Measurements from ENCODE around the gene WDR35.
"Not testable (repeated sequence)": the region's sequence is repeated elsewhere in the genome, so short reads cannot be mapped to it uniquely, and the experiment has no call there.

Gene WDR35

DNA sequence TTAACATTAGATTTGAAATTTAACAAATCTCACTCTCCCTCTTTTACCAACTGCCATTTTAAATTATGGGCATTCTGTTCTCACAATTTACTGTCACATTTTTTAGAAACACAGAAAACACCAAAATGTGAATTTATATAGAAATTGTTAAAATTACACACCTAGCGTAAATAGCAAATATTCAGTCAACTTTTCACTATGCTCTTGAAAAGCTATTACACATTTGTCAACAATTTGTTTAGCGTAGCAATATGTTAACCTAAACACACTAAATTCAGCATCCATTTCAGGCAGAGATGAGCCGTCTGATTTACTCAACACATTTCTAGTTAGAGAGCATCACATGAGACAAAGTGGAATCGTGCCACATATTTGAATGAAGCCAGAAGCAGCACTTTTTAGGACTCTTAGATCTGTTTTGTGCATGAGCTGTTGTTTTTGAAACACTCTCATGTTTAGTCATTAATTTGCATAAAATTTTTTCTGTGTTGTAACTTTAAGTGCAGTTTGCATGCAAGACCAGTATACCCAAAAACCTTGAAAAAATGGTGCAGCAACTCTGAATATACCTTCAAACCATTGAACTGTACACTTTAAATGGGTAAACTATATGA, 96.3 kb downstream of the WDR35 start:
- Histone ChIP-seq H3K4me3 (ENCODE audit: extremely low read depth, insufficient read depth, low read length, poor library complexity, severe bottlenecking) (no peak overlapping the region), H3K27ac (ENCODE audit: low read depth, low read length, severe bottlenecking) (no peak overlapping the region), H3K36me3 (ENCODE audit: control insufficient read depth, insufficient read depth, low read length) (no peaks in the 10 kb centered on the region), H3K4me1 (ENCODE audit: control insufficient read depth, insufficient read depth, low read length, poor library complexity, severe bottlenecking) (no peaks in the 10 kb centered on the region), H3K9me3 (ENCODE audit: control insufficient read depth, low read length) (no peaks in the 10 kb centered on the region)
- 93 to 100% methylated on average over 2 to 3 of the region's 4 CpGs for WGBS, 2 experiments (ENCODE audit: insufficient coverage in 2 of 2)

DNA sequence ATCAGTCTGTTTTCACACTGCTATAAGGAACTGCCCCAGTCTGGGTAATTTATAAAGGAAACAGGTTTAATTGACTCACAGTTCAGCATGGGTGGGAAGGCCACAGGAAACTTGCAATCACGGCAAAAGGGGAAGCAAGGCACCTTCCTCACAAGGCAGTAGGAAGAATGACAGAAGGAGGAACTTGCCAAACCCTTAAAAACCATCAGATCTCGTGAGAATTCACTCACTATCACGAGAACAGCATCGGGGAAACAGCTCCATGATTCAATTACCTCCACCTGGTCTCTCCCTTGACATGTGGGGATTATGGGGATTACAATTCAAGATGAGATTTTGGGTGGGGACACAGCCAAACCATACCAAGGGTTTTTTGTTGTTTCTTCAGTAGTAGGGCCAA, 97.9 kb downstream of the WDR35 start:
- H3K27ac ChIP-seq (ENCODE audit: low read depth, low read length, severe bottlenecking); H3K4me1 ChIP-seq (ENCODE audit: control insufficient read depth, insufficient read depth, low read length, poor library complexity, severe bottlenecking); H3K4me3 ChIP-seq (ENCODE audit: extremely low read depth, insufficient read depth, low read length, poor library complexity, severe bottlenecking); H3K36me3 ChIP-seq (ENCODE audit: control insufficient read depth, insufficient read depth, low read length); H3K9me3 ChIP-seq (ENCODE audit: control insufficient read depth, low read length): not testable (repeated sequence)
- WGBS, 2 experiments (ENCODE audit: insufficient coverage in 2 of 2): 89 to 100% methylated on average over 3 to 4 of the region's 4 CpGs

DNA sequence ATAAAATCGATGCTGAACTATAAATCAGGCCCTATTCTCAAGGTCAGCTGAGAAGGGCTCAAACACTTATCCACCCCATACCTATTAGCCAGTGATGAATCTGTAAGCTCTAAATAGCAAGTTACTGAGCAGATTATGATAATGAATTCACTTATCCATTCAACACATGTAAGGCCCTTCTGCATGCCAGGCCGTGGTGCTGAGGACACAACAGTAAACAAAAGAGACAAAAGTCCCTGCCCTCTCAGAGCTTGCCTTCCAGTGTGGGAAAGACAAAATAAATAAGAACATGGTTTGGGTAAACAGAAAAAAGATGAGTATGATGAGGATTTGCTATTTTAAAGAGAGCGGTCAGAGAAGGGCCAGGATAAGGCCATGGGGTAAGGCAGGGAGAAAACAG, 99.8 kb downstream of the WDR35 start:
- Histone ChIP-seq H3K27ac (ENCODE audit: low read depth, low read length, severe bottlenecking) (no peak overlapping the region), H3K36me3 (ENCODE audit: control insufficient read depth, insufficient read depth, low read length) (no peaks in the 10 kb centered on the region), H3K9me3 (ENCODE audit: control insufficient read depth, low read length) (no peaks in the 10 kb centered on the region), H3K4me3 (ENCODE audit: extremely low read depth, insufficient read depth, low read length, poor library complexity, severe bottlenecking) (no peak overlapping the region), H3K4me1 (ENCODE audit: control insufficient read depth, insufficient read depth, low read length, poor library complexity, severe bottlenecking) (peaks cover 4% of the 10 kb centered on the region)
- WGBS, 2 experiments (ENCODE audit: insufficient coverage in 2 of 2): 90 to 100% methylated on average over 1 of the region's 3 CpGs

DNA sequence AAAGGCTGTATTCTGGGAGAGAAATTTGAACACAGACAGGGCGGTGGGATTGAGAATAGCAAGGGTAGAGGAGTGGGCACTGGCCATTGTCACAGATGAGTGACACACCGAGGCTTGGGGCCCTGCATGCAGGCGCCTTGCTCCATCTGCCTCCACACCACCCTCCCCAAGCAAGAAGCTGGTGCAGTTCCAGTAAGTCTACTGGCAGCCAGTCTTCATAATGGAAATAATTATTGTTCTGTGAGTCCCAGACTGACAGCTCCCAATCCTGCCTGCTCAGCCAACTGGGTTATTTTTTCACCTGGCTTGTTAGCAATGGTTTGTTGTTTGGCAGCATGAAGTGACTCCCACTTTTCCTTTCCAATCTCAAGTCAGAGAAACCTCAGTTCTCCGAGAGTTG, 101.1 kb downstream of the WDR35 start:
- Histone ChIP-seq H3K4me3 (ENCODE audit: extremely low read depth, insufficient read depth, low read length, poor library complexity, severe bottlenecking) (no peak overlapping the region), H3K9me3 (ENCODE audit: control insufficient read depth, low read length) (no peaks in the 10 kb centered on the region), H3K4me1 (ENCODE audit: control insufficient read depth, insufficient read depth, low read length, poor library complexity, severe bottlenecking) (peaks cover 4% of the 10 kb centered on the region), H3K36me3 (ENCODE audit: control insufficient read depth, insufficient read depth, low read length) (no peaks in the 10 kb centered on the region), H3K27ac (ENCODE audit: low read depth, low read length, severe bottlenecking) (no peak overlapping the region)
- WGBS, 2 experiments (ENCODE audit: insufficient coverage in 2 of 2): 86 to 95% methylated on average over 1 to 3 of the region's 4 CpGs

DNA sequence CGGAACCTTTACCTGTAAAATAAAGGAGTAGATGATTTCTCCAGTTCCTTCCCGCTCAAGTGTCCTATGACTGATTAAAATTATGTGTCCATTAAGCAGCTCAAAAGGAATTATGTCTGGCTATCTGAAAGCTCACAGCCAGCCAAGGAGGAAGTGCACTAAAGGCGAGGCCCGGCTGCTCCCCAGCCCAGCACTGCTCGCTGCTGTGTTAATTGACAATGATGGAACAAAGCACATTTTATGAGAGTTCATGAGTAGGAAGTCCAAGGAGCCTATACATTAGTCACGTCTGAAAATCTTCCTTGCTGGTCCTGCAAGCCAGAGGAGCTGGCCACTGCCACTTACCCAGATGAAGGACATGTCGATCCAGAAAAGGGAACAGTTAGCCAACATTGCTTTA, 102.4 kb downstream of the WDR35 start:
- Histone ChIP-seq H3K36me3 (ENCODE audit: control insufficient read depth, insufficient read depth, low read length) (no peaks in the 10 kb centered on the region), H3K27ac (ENCODE audit: low read depth, low read length, severe bottlenecking) (no peak overlapping the region), H3K4me1 (ENCODE audit: control insufficient read depth, insufficient read depth, low read length, poor library complexity, severe bottlenecking) (peaks cover 4% of the 10 kb centered on the region), H3K4me3 (ENCODE audit: extremely low read depth, insufficient read depth, low read length, poor library complexity, severe bottlenecking) (no peak overlapping the region), H3K9me3 (ENCODE audit: control insufficient read depth, low read length) (no peaks in the 10 kb centered on the region)
- WGBS, 2 experiments (ENCODE audit: insufficient coverage in 2 of 2): 87 to 94% methylated on average over 5 to 7 of the region's 7 CpGs

DNA sequence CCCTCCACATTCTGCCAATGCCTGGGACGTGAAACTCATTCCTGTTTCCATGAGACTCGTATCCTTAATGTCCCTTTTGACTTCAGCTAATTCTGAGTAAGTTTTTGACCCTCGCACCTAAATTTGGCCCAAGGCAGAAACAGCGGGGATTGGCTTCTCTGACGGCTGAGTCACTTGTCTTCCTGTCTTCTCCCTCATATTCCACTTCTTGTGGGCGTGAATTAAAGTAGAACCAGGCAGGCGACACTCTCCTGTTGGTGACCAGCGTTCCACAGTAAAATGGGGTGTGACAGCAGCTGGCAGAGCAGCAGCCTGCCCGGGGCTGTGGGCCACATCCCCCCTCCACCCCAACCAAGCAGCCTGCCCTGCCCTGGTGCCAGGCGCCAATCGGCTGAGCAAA, 103.6 kb downstream of the WDR35 start:
- Histone ChIP-seq H3K4me3 (ENCODE audit: extremely low read depth, insufficient read depth, low read length, poor library complexity, severe bottlenecking) (no peak overlapping the region), H3K9me3 (ENCODE audit: control insufficient read depth, low read length) (no peaks in the 10 kb centered on the region)
- 81 to 83% methylated on average over 6 to 11 of the region's 11 CpGs for WGBS, 2 experiments (ENCODE audit: insufficient coverage in 2 of 2)

DNA sequence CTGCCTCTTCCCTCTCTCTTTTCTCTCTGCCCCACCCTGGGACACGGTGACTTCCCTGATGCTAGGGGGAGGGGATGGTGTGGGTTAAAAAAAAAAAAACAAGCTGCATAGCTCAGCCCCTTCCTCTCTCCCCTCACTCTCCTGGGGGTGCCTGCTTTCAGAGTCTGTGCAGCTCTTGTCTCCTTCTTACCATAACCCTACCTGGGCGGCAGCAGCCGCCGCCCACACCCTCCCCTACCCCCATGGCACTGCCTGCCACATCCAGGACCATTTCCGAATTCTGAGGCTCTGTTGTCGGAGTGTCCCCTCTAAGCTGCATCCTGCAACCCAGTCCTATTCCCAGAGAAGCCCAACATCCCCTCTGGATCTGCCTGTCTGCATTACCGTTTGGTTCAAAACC, 104.1 kb downstream of the WDR35 start:
- 81 to 100% methylated on average over 1 to 6 of the region's 7 CpGs for WGBS, 2 experiments (ENCODE audit: insufficient coverage in 2 of 2)
- H3K4me3 ChIP-seq (ENCODE audit: extremely low read depth, insufficient read depth, low read length, poor library complexity, severe bottlenecking): no peak overlapping the region
- no peaks in the 10 kb centered on the region for H3K9me3 ChIP-seq (ENCODE audit: control insufficient read depth, low read length)
- H3K36me3 ChIP-seq (ENCODE audit: control insufficient read depth, insufficient read depth, low read length): no peaks in the 10 kb centered on the region
- peaks cover 4% of the 10 kb centered on the region for H3K4me1 ChIP-seq (ENCODE audit: control insufficient read depth, insufficient read depth, low read length, poor library complexity, severe bottlenecking)
- H3K27ac ChIP-seq (ENCODE audit: low read depth, low read length, severe bottlenecking): no peak overlapping the region

More for the DNA sequence above, 103.6 kb downstream of the WDR35 start:
- peaks cover 4% of the 10 kb centered on the region for H3K4me1 ChIP-seq (ENCODE audit: control insufficient read depth, insufficient read depth, low read length, poor library complexity, severe bottlenecking)
- no peak overlapping the region for H3K27ac ChIP-seq (ENCODE audit: low read depth, low read length, severe bottlenecking)
- H3K36me3 ChIP-seq (ENCODE audit: control insufficient read depth, insufficient read depth, low read length): no peaks in the 10 kb centered on the region

DNA sequence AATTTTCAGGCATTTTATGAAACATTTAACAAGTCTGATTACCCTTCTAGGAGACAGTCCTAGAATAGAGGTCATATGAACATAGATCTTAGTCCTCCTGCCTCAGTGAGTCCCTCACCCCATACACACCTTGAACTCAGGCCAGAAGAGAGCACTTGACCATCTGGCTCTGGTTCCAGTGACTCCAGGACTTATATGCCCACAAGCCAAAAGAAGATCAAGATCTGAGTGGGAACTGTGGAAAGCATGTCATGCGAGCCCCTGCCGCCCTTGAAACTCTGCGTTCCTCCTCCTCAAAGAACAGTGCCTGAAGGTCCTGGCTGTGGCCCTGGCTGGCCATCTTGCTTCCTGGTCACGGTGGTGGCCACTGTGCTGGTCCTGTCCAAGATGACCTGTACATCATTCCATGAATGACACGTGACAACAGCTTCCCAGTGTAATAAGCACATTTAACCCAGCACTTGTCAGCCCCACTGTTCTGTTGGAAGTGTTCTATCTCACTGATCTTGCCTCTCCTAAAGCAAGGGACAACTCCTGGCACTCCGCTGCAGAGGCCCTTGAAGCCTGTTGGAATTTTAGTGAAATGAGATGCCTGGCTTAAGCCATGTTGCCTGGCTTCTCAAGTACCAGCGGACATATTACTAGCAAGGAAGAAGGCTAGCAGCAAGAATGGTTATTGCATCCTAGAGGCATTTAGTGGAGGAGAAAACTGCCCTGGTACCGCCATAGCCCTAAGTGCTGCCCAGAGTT, 105.8 kb downstream of the WDR35 start:
- Histone ChIP-seq H3K9me3 (ENCODE audit: control insufficient read depth, low read length) (no peaks in the 10 kb centered on the region), H3K36me3 (ENCODE audit: control insufficient read depth, insufficient read depth, low read length) (no peaks in the 10 kb centered on the region), H3K27ac (ENCODE audit: low read depth, low read length, severe bottlenecking) (no peak overlapping the region), H3K4me1 (ENCODE audit: control insufficient read depth, insufficient read depth, low read length, poor library complexity, severe bottlenecking) (peaks cover 4% of the 10 kb centered on the region), H3K4me3 (ENCODE audit: extremely low read depth, insufficient read depth, low read length, poor library complexity, severe bottlenecking) (no peak overlapping the region)
- WGBS, 2 experiments (ENCODE audit: insufficient coverage in 2 of 2): 90 to 95% methylated on average over 6 to 7 of the region's 8 CpGs

DNA sequence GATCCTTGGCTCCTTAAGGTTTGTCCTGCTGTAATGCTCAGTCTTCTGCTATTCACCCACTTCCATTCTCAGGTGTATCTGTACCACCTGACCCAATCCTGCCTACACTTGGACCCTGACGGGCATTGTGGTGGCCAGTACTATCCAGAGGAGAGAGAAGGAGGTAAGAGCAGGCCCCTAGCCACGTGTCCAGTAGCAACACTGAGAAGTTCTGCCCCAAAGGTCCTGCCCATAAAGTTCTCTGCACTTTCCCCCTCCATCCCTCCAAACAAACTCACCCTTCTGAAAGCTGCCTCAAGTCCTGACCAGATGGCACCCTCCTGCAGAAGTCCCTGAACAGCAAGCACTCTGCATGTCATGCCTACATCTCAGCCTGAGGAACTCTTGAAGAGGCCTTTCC, 106.4 kb downstream of the WDR35 start:
- Histone ChIP-seq H3K27ac (ENCODE audit: low read depth, low read length, severe bottlenecking) (no peak overlapping the region), H3K4me3 (ENCODE audit: extremely low read depth, insufficient read depth, low read length, poor library complexity, severe bottlenecking) (no peak overlapping the region), H3K9me3 (ENCODE audit: control insufficient read depth, low read length) (no peaks in the 10 kb centered on the region), H3K36me3 (ENCODE audit: control insufficient read depth, insufficient read depth, low read length) (no peaks in the 10 kb centered on the region), H3K4me1 (ENCODE audit: control insufficient read depth, insufficient read depth, low read length, poor library complexity, severe bottlenecking) (peaks cover 4% of the 10 kb centered on the region)
- 86% methylated on average over 2 of the region's 2 CpGs; no CpG with 5 or more reads in 1 of the 2 experiments for WGBS, 2 experiments (ENCODE audit: insufficient coverage in 2 of 2)

DNA sequence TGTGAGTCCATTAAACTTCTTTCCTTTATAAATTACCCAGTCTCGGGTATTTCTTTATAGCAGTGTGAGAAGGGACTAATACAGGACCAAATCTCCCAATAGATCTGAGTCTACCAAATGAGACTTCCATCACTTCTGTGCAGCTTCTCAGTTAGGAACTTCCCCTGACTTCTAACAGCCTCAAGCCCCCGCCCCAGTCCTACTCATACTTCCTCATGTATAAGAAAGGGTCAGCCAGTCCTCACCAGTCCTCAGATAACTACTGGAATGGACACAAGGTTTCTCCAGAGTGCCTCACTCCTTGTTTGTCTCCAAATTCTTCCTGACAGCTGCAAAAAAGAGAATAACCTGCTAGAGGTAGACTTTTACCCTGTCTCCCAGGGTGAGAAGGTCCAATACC, 107.6 kb downstream of the WDR35 start:
- H3K4me3 ChIP-seq (ENCODE audit: extremely low read depth, insufficient read depth, low read length, poor library complexity, severe bottlenecking): no peak overlapping the region
- no peak overlapping the region for H3K27ac ChIP-seq (ENCODE audit: low read depth, low read length, severe bottlenecking)
- 78 to 86% methylated on average over 1 of the region's 2 CpGs for WGBS, 2 experiments (ENCODE audit: insufficient coverage in 2 of 2)
- no peaks in the 10 kb centered on the region for H3K9me3 ChIP-seq (ENCODE audit: control insufficient read depth, low read length)
- H3K4me1 ChIP-seq (ENCODE audit: control insufficient read depth, insufficient read depth, low read length, poor library complexity, severe bottlenecking): peaks cover 4% of the 10 kb centered on the region
- H3K36me3 ChIP-seq (ENCODE audit: control insufficient read depth, insufficient read depth, low read length): no peaks in the 10 kb centered on the region

DNA sequence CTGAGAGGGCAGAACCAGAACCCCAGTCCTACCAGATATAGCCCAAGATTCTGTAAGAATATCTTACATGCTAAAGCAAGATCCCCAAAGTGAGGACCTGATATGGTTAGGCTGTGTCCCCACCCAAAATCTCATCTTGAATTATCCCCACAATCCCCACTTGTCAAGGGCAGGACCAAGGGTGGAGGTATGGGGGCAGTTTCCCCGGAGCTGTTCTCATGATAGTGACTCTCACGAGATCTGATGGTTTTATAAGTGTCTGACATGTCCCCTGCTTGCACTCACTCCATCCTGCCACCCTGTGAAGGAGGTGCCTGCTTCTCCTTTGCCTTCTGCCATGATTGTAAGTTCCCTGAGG, 108.0 kb downstream of the WDR35 start:
- no peaks in the 10 kb centered on the region for H3K36me3 ChIP-seq (ENCODE audit: control insufficient read depth, insufficient read depth, low read length)
- H3K27ac ChIP-seq (ENCODE audit: low read depth, low read length, severe bottlenecking): no peak overlapping the region
- WGBS, 2 experiments (ENCODE audit: insufficient coverage in 2 of 2): 80% methylated on average over 1 of the region's 2 CpGs; no CpG with 5 or more reads in 1 of the 2 experiments
- peaks cover 4% of the 10 kb centered on the region for H3K4me1 ChIP-seq (ENCODE audit: control insufficient read depth, insufficient read depth, low read length, poor library complexity, severe bottlenecking)
- no peak overlapping the region for H3K4me3 ChIP-seq (ENCODE audit: extremely low read depth, insufficient read depth, low read length, poor library complexity, severe bottlenecking)
- H3K9me3 ChIP-seq (ENCODE audit: control insufficient read depth, low read length): no peaks in the 10 kb centered on the region
